ENCODE measurements around the gene TRMT13.

- TF ChIP-seq CTCF (IDR thresholded peaks at IDR 0.05) (no peak), POLR2A (IDR thresholded peaks at IDR 0.05) (no peak)
These were observed 18.7 kb downstream of the TRMT13 start for GRCh38 chr1:100151679-100152078.
